IPS-18a (cell line): Measurements from ENCODE around the gene LASP1.
A peak's percentile ranks its signal among the peaks of the same experiment; 100 is the strongest.

Experiments used
- H3K27ac ChIP-seq: one replicate; pipeline ENCODE4 v1.5.1; 2013; ENCODE audit warnings: low read length
- H3K27me3 ChIP-seq: one replicate; pipeline ENCODE4 v1.6.1; 2013; ENCODE audit warnings: mild to moderate bottlenecking, low read length; ENCODE audit not compliant: control insufficient read depth, insufficient read depth
- H3K36me3 ChIP-seq: one replicate; pipeline ENCODE4 v1.6.1; 2013; ENCODE audit warnings: low read depth, low read length; ENCODE audit not compliant: control insufficient read depth
- H3K4me1 ChIP-seq: one replicate; pipeline ENCODE4 v1.6.1; 2013; ENCODE audit warnings: low read depth, low read length; ENCODE audit not compliant: control insufficient read depth
- H3K4me3 ChIP-seq: one replicate; pipeline ENCODE4 v1.5.1; 2013; ENCODE audit warnings: low read length
- H3K9ac ChIP-seq: one replicate; pipeline ENCODE4 v1.6.1; 2013; ENCODE audit warnings: mild to moderate bottlenecking, low read length, moderate library complexity
- H3K9me3 ChIP-seq: one replicate; pipeline ENCODE4 v1.6.1; 2013; ENCODE audit warnings: low read depth, low read length; ENCODE audit not compliant: control insufficient read depth

LASP1 gene

GRCh38 chr17:38883592-38884526 is 14.0 kb downstream of the LASP1 start:
- peak overlapping the region; percentile 24 for H3K4me3 ChIP-seq
- no peaks in the 10 kb centered on the region for H3K9me3 ChIP-seq
- H3K9ac ChIP-seq: no peak overlapping the region
- peak overlapping the region; percentile 52 for H3K27ac ChIP-seq
- H3K36me3 ChIP-seq: peaks cover 3% of the 10 kb centered on the region
- peaks cover 52% of the 10 kb centered on the region for H3K4me1 ChIP-seq
- no peaks in the 10 kb centered on the region for H3K27me3 ChIP-seq

GRCh38 chr17:38885044-38885727 is 15.3 kb downstream of the LASP1 start:
- peaks cover 3% of the 10 kb centered on the region for H3K36me3 ChIP-seq
- H3K9ac ChIP-seq: no peak overlapping the region
- H3K4me1 ChIP-seq: peaks cover 40% of the 10 kb centered on the region
- no peak overlapping the region for H3K27ac ChIP-seq
- H3K9me3 ChIP-seq: no peaks in the 10 kb centered on the region
- H3K4me3 ChIP-seq: no peak overlapping the region
- H3K27me3 ChIP-seq: no peaks in the 10 kb centered on the region

DNA sequence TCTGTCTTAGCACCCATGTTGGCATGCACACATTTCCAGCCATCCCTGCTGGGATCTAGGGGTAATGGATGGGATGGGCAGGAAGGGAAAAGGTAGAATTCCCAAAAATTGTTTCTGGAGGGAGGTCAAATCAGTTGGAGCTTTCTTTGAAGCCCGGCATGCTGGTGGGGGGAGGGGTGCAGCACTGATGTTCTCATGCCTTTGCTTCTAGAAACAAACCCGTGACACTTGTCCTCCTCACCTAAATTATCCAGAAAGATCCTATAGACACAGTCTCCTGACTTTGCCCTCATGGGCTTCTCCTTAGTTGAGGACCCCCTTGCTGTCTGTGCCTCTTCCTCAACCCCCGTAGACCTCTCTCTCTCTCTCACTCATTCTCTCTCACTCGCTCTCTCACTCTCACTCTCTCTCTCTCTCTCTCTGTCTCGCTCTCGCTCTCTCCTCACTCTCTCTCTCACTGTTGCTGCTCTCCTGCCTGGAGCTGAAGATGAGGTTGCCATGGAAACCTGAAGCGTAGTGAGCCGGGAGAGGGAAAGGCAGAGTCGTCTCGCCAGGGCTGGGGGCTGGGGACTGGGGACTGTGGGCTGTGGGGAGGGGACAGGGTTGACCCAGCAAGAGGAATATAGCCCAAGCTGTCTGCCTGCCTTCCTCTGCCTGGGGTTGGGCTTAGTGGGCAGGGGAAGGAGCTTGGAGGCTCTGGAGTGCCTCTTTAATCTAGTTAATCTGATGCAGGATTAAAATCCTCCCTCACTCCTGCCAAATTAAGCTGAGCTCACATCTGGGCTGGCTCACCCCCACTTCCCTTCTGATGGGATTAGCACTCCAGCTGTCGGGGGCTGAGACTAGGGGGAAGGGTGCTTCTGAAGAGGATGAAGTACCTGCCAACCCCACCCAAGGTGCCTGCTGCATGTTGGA is 16.1 kb downstream of the LASP1 start:
- Histone ChIP-seq H3K27me3 (no peaks in the 10 kb centered on the region), H3K27ac (no peak overlapping the region), H3K36me3 (peaks cover 10% of the 10 kb centered on the region), H3K4me3 (no peak overlapping the region), H3K4me1 (peaks cover 34% of the 10 kb centered on the region), H3K9me3 (no peaks in the 10 kb centered on the region), H3K9ac (no peak overlapping the region)

DNA sequence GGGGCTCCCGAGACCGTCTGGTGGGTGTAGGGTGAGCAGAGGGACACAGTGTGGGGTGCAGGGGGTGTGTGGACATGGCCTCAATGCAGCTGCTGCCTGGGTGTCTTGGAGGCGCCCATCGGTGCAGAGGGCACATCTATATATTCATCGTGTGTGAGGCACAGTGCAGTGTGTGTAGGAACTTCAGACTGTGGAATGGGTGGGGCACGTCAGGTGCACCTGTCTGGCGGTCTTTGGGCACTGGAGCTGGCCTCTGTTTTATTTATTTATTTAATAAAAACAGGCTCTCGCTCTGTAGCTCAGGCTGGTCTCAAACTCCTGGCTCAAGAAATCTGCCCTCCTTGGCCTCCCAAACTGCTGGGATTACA is 16.8 kb downstream of the LASP1 start:
- H3K27me3 ChIP-seq: no peaks in the 10 kb centered on the region
- no peak overlapping the region for H3K27ac ChIP-seq
- peaks cover 34% of the 10 kb centered on the region for H3K4me1 ChIP-seq
- H3K36me3 ChIP-seq: peaks cover 11% of the 10 kb centered on the region
- no peak overlapping the region for H3K9ac ChIP-seq
- no peak overlapping the region for H3K4me3 ChIP-seq
- no peaks in the 10 kb centered on the region for H3K9me3 ChIP-seq

DNA sequence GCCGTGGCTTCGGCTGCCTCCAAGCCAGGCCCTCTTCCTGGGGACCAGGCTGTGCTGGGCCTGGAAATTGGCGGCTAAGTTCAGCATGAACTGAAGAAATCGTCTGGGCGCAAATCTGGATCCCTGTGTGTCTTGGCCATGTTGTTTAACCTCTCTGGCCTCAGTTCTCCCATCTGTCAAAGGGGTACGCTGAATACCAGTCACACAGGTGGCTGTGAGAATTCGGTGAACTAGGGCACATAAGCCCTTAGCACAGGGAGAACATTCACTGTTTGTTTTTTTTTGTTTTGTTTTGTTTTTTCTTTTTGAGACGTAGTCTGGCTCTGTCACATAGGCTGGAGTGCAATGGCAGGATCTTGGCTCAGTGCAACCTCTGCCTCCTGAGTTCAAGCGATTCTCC is 19.0 kb downstream of the LASP1 start:
- Histone ChIP-seq H3K4me1 (peaks cover 21% of the 10 kb centered on the region), H3K36me3 (peaks cover 13% of the 10 kb centered on the region), H3K4me3 (no peak overlapping the region), H3K9ac (no peak overlapping the region), H3K9me3 (no peaks in the 10 kb centered on the region), H3K27me3 (no peaks in the 10 kb centered on the region), H3K27ac (no peak overlapping the region)

- peaks cover 17% of the 10 kb centered on the region for H3K4me1 ChIP-seq
- H3K9me3 ChIP-seq: no peaks in the 10 kb centered on the region
- H3K27me3 ChIP-seq: no peaks in the 10 kb centered on the region
- no peak overlapping the region for H3K27ac ChIP-seq
- H3K9ac ChIP-seq: no peak overlapping the region
- H3K36me3 ChIP-seq: peaks cover 18% of the 10 kb centered on the region
- H3K4me3 ChIP-seq: no peak overlapping the region
Observed at GRCh38 chr17:38889745-38890409, 20.0 kb downstream of the LASP1 start.

DNA sequence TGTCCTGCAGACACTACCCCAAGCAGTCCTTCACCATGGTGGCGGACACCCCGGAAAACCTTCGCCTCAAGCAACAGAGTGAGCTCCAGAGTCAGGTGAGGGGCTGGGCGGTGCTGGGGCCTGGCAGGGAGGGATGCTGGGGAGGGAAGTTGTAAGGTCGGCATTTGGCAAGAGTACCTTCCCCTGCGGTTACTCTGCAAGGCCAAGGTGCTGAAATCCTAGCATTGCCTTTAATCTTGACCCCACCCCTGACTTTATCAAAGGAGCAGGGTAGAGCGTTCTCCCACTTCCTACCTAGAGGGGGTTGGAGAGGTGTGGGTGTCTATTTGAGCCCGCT is 20.5 kb downstream of the LASP1 start:
- no peak overlapping the region for H3K27ac ChIP-seq
- no peak overlapping the region for H3K9ac ChIP-seq
- peaks cover 12% of the 10 kb centered on the region for H3K4me1 ChIP-seq
- no peaks in the 10 kb centered on the region for H3K27me3 ChIP-seq
- peaks cover 18% of the 10 kb centered on the region for H3K36me3 ChIP-seq
- no peak overlapping the region for H3K4me3 ChIP-seq
- H3K9me3 ChIP-seq: no peaks in the 10 kb centered on the region

GRCh38 chr17:38891441-38891840 is 21.6 kb downstream of the LASP1 start:
- no peak overlapping the region for H3K9ac ChIP-seq
- peaks cover 1% of the 10 kb centered on the region for H3K4me1 ChIP-seq
- H3K9me3 ChIP-seq: no peaks in the 10 kb centered on the region
- H3K36me3 ChIP-seq: peaks cover 18% of the 10 kb centered on the region
- H3K4me3 ChIP-seq: no peak overlapping the region
- no peak overlapping the region for H3K27ac ChIP-seq
- H3K27me3 ChIP-seq: no peaks in the 10 kb centered on the region

GRCh38 chr17:38892083-38892482 is 22.2 kb downstream of the LASP1 start:
- Histone ChIP-seq H3K4me3 (no peak overlapping the region), H3K27ac (no peak overlapping the region), H3K36me3 (peaks cover 18% of the 10 kb centered on the region), H3K27me3 (no peaks in the 10 kb centered on the region), H3K9me3 (no peaks in the 10 kb centered on the region), H3K4me1 (no peaks in the 10 kb centered on the region), H3K9ac (no peak overlapping the region)

DNA sequence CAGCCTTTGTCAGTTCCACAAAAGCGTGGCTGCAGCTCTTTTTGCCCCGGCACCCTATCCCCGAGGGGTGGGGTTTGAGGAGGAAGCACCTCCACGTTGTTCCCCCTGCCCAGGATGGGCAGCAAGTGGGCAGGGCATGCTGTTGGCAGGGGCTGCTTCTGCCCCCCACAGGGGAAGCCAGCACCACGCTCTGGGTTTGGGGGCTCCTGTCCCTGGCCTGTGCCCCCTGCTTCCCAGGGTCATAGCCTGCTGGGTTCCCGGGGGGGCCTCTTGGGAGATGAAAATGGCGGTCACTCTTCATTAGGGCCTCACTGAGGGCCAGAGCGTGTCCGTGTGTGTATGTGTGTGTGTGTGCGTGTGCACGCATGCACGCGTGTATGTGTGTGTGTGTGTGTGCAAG is 22.8 kb downstream of the LASP1 start:
- Histone ChIP-seq H3K9me3 (no peaks in the 10 kb centered on the region), H3K27me3 (no peaks in the 10 kb centered on the region), H3K4me3 (no peak overlapping the region), H3K4me1 (no peaks in the 10 kb centered on the region), H3K9ac (no peak overlapping the region), H3K36me3 (peaks cover 18% of the 10 kb centered on the region), H3K27ac (no peak overlapping the region)

- Histone ChIP-seq H3K9me3 (no peaks in the 10 kb centered on the region), H3K27me3 (no peaks in the 10 kb centered on the region), H3K4me1 (no peaks in the 10 kb centered on the region), H3K36me3 (peaks cover 18% of the 10 kb centered on the region), H3K4me3 (no peak overlapping the region), H3K9ac (no peak overlapping the region), H3K27ac (no peak overlapping the region)
Observed at GRCh38 chr17:38893113-38893512, 23.3 kb downstream of the LASP1 start.
